OCI-M2 (cell line): ENCODE measurements around the gene DHRS4L2.

Experiments
- DNase-seq: peaks from one replicate; lab custom pipeline; 2025; ENCODE audit not compliant: unreplicated experiment; lab: John Stamatoyannopoulos, UW

Gene DHRS4L2

GRCh38 chr14:24051789-24052655, 63.3 kb downstream of the DHRS4L2 start, which contains the start of gene CARMIL3:
Gene CARMIL3, plus strand, starts transcription at chr14:24052009. Its CDS starts 145 bp downstream, at chr14:24052154.
- no peak for DNase-seq

DNA sequence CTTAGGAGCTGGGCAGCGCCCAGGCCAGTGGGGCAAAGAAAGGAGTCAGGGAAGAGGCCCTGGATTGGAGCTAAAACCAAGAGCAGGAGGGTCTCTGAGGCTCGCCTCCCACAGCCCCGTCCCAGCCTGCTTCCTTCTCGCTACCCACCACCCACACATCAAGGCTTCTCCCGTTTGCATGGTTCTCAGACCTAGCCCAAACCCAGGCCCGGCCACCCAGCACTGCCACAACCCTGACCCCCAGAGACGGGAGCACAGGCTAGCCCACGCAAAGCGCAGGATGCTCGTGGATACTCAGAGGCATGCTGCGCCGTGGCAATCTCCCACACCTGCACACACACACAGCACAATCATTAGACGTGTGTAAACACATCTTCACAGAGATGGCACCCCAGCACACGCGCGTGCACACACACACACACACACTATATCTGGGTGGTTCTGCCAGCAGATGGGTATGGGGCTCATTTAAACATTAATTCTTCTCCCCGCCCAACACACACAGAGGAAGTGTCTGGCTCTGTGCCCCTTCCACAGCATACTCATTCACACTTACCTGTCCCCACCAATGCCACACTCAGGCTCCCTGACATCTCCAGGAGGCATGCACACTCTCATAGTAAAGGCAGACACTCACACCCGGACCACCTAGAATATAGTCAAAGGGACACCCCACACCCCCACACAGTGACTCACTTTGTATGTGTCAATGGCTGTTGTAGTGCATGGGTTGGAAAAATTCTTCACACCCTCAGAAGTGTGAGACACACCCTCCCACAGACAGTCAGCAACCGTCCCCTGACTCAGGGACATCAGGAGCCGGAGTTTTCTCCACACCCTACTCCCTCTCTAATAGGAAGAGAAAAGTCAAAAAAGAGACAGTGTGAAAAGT, 64.2 kb downstream of the DHRS4L2 start:
- DNase-seq: no peak

DNA sequence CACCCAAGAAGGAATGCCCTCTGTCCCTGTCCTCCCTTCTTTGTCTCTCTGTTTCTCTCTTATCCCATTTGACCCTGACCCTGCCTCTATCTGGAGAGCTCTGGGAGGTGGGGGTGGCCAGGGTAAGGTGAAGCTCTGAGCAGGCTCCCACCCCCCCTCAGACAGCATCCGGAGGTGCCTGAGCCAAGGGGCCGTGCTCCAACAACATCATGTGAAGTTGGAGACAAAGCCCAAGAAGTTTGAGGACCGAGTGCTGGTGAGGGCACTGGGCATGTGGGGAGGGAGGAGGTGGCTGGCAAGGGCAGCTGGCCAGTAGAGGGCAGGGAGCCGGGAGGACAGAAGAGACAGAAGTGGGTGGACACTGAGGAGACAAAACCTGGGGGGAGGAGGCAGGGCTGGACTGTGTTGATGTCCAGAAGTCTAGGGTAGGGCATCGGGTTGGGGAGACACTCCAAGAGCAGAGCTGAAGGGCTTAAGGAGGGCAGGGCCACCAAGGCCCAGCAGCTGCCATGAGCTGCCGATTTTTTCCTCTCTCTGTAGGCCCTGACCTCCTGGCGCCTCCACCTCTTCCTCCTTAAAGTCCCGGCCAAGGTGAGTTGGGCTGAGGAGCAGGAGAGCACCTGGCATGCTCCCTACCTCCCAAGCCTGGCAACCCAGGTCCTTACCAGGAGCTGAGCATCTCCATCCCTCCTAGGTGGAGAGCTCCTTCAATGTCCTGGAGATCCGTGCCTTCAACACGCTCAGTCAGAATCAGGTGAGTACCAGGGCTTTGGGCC, 65.0 kb downstream of the DHRS4L2 start:
- no peak for DNase-seq

- DNase-seq: no peak
These were observed 65.6 kb downstream of the DHRS4L2 start for GRCh38 chr14:24054324-24054641.

GRCh38 chr14:24054646-24055045, 65.9 kb downstream of the DHRS4L2 start:
- DNase-seq: no peak
